K562 (cell line): ENCODE measurements around the gene MBL2. TPM values are rescaled to one million over a fixed set of nuclear protein-coding genes. Genes with fewer than 3 reads are reported as not detected.

Source experiments
- CC2D1A ChIP-seq: fragments of 450-650 bp; IDR thresholded peaks from 2 replicates; pipeline ENCODE4 v1.6.1; 2017; ENCODE audit warnings: mild to moderate bottlenecking
- COPS2 ChIP-seq: fragments of 450-650 bp; conservative IDR thresholded peaks from 2 replicates; pipeline ENCODE4 v1.6.1; 2016; ENCODE audit warnings: mild to moderate bottlenecking, moderate library complexity
- CTCF ChIP-seq, 3 experiments: IDR thresholded peaks in 2 of 3; conservative IDR thresholded peaks in 1 of 3; 2 replicates each; pipeline ENCODE4 v1.5.1; 2011 to 2012; ENCODE audit warnings: low read length in 3 of 3, mild to moderate bottlenecking in 3 of 3, control low read depth in 2 of 3, improper control_type of control experiment in 1 of 3, inconsistent platforms in 1 of 3, low read depth in 1 of 3, mixed read lengths in 1 of 3, moderate library complexity in 1 of 3; ENCODE audit not compliant: insufficient read depth in 2 of 3
- DEAF1 ChIP-seq: fragments of 450-650 bp; formaldehyde crosslinking; IDR thresholded peaks from 2 replicates; pipeline ENCODE4 v1.4.0; 2020; ENCODE audit warnings: mild to moderate bottlenecking, moderate library complexity
- JUNB ChIP-seq: fragments of 450-650 bp; formaldehyde crosslinking; conservative IDR thresholded peaks from 2 replicates; pipeline ENCODE4 v1.4.0; 2020; ENCODE audit warnings: mild to moderate bottlenecking
- MAZ ChIP-seq, 2 experiments: fragments of 450-650 bp in 1 of 2; sonication (generic) in 1 of 2; formaldehyde crosslinking; IDR thresholded peaks in 1 of 2; conservative IDR thresholded peaks in 1 of 2; 2 replicates each; pipeline versions ENCODE4 v1.4.0 to v1.5.0; 2020; ENCODE audit warnings: mild to moderate bottlenecking in 1 of 2, missing genetic modification reagents in 1 of 2
- POLR2B ChIP-seq: fragments of 450-650 bp; IDR thresholded peaks from 2 replicates; pipeline ENCODE4 v1.6.1; 2018; ENCODE audit warnings: low read depth; ENCODE audit not compliant: partially characterized antibody
- RAD21 ChIP-seq, 2 experiments: fragments of 250-450 bp in 1 of 2; fragments of 450-650 bp in 1 of 2; sonication (Bioruptor Pico) in 1 of 2; formaldehyde crosslinking in 1 of 2; IDR thresholded peaks in 1 of 2; conservative IDR thresholded peaks in 1 of 2; 2 replicates each; pipeline versions ENCODE4 v1.4.0 to v1.8.0; 2020 to 2022; ENCODE audit warnings: mild to moderate bottlenecking in 2 of 2, moderate library complexity in 1 of 2
- SAFB2 ChIP-seq: fragments of 200-400 bp; formaldehyde crosslinking; IDR thresholded peaks from 2 replicates; pipeline ENCODE4 v1.6.1; 2018; ENCODE audit warnings: borderline replicate concordance, low read length, low read depth, moderate library complexity; ENCODE audit not compliant: severe bottlenecking
- SMC3 ChIP-seq: conservative IDR thresholded peaks from 2 replicates; pipeline ENCODE4 v1.6.1; 2011; ENCODE audit warnings: low read depth, low read length, improper control_type of control experiment; ENCODE audit not compliant: insufficient read depth
- TEAD2 ChIP-seq: fragments of 450-650 bp; IDR thresholded peaks from 2 replicates; pipeline ENCODE4 v1.6.1; 2016; ENCODE audit warnings: missing genetic modification characterization, control low read depth, missing compliant biosample characterization
- THRAP3 ChIP-seq: fragments of 450-650 bp; IDR thresholded peaks from 2 replicates; pipeline ENCODE4 v1.6.1; 2016; ENCODE audit warnings: mild to moderate bottlenecking, inconsistent platforms, borderline replicate concordance
- ZBTB17 ChIP-seq: fragments of 450-650 bp; formaldehyde crosslinking; IDR thresholded peaks from 2 replicates; pipeline ENCODE4 v1.4.0; 2020; ENCODE audit warnings: mild to moderate bottlenecking
- ZNF583 ChIP-seq: fragments of 250-450 bp; sonication (Bioruptor Pico); IDR thresholded peaks from 2 replicates; pipeline ENCODE4 v1.4.0; 2020
- ZNF77 ChIP-seq: fragments of 250-450 bp; sonication (Bioruptor Pico); IDR thresholded peaks from 2 replicates; pipeline ENCODE4 v1.5.0; 2020
- polyA plus RNA-seq, 8 experiments: library from polyadenylated mRNA; depleted of rRNA in 4 of 8; stranded (reverse) in 5 of 8; unstranded in 3 of 8; fragments of >200 nt; fragmentation: Nextera tagmentation in 2 of 8; fragmentation: Illumina TruSeq in 1 of 8; extraction: Ambion mirVana in 2 of 8; extraction: Trizol in 1 of 8; gene quantifications; 2 replicates each; pipeline versions ENCODE4 v1.2.1 to v1.2.3, GENCODE V29; 2011 to 2014; ENCODE audit warnings: inconsistent platforms in 1 of 8, missing spikeins in 1 of 8
- total RNA-seq, 7 experiments: library from RNA; depleted of rRNA in 6 of 7; stranded (reverse); fragments of >200 nt in 6 of 7; fragmentation: Illumina TruSeq in 2 of 7; extraction: Trizol in 2 of 7; gene quantifications; 2 replicates each; pipeline versions ENCODE4 v1.2.1 to v1.2.3, GENCODE V29; 2011 to 2021; ENCODE audit warnings: low replicate concordance in 1 of 7

The MBL2 gene
- total and polyA plus RNA-seq, 9 of the 15 experiments (the other 6 are each of a cell fraction or from before 2014, with no cell fraction given) = not detected

- TF ChIP-seq DEAF1 (CRISPR knock-in tag) = peak; percentile 53
- no peak for TF ChIP-seq SAFB2
- no peak for TF ChIP-seq ZNF77 (CRISPR knock-in tag)
- TF ChIP-seq SMC3 = peak; percentile 62; the same call in 1 of the 2 replicates
- TF ChIP-seq ZNF583 (CRISPR knock-in tag) = no peak
- TF ChIP-seq MAZ (CRISPR knock-in tag; conservative IDR thresholded peaks at IDR 0.05 in 1 of 2, IDR thresholded peaks at IDR 0.05 in 1 of 2) = 0 out of 4 replicates have a peak, but pooled peaks of 1 of the 2 experiments have one; percentile 28
- TF ChIP-seq THRAP3 = no peak
- TF ChIP-seq CTCF (IDR thresholded peaks at IDR 0.05 in 2 of 3, conservative IDR thresholded peaks at IDR 0.05 in 1 of 3; ENCODE audit: insufficient read depth in 2 of 3, low read depth in 1 of 3, low read length in 3 of 3) = peak; percentile 61 to 86 (median 77)
- TF ChIP-seq TEAD2 (tag) = no peak
- 0 out of 2 replicates have a peak, but pooled peaks have one; percentile 12 for TF ChIP-seq CC2D1A
- TF ChIP-seq JUNB (CRISPR knock-in tag) = no peak
- no peak for TF ChIP-seq COPS2
- TF ChIP-seq RAD21 (CRISPR knock-in tag; conservative IDR thresholded peaks at IDR 0.05 in 1 of 2, IDR thresholded peaks at IDR 0.05 in 1 of 2) = peak; percentile 63 to 81
- TF ChIP-seq POLR2B = no peak
- no peak for TF ChIP-seq ZBTB17 (CRISPR knock-in tag)
Measured at GRCh38 chr10:52779541-52780390, 7.2 kb upstream of the MBL2 start (continued).
